Measurements from ENCODE around the gene CAMKMT. TPM values are rescaled to one million over a fixed set of nuclear protein-coding genes. Genes with fewer than 3 reads are reported as not detected.

Gene CAMKMT
- total and polyA plus RNA-seq, 9 of the 15 experiments (the other 6 are each of a cell fraction or from before 2014, with no cell fraction given) = 1.6 to 15.3 (median 7.4) TPM

- TF ChIP-seq CBX8 (IDR thresholded peaks at IDR 0.05; ENCODE audit: borderline replicate concordance, extremely low read depth, low read depth, low read length, poor library complexity, severe bottlenecking) (no peak), MAFG (tag; conservative IDR thresholded peaks at IDR 0.05) (peak; percentile 81), ZNF318 (IDR thresholded peaks at IDR 0.05; ENCODE audit: borderline replicate concordance in 1 of 2, low read depth in 1 of 2) (no peak), DDX20 (tag; IDR thresholded peaks at IDR 0.05; ENCODE audit: low read depth) (no peak), C11orf30 (IDR thresholded peaks at IDR 0.05; ENCODE audit: low read depth) (peak; percentile 78), TCF15 (CRISPR knock-in tag; IDR thresholded peaks at IDR 0.05) (no peak), GMEB1 (CRISPR knock-in tag; IDR thresholded peaks at IDR 0.05) (no peak), IRF9 (tag; IDR thresholded peaks at IDR 0.05) (no peak)
Measured at GRCh38 chr2:44774826-44775492, 413.2 kb downstream of the CAMKMT start (continued).
